ENCODE data around the gene KLHL13.

The KLHL13 gene

GRCh38 chrX:118000518-118000917, 116.1 kb downstream of the KLHL13 start:
- Histone ChIP-seq H3K36me3 (ENCODE audit: insufficient read depth, low read length) (no peaks in the 10 kb centered on the region), H4K20me1 (ENCODE audit: insufficient read depth, low read length) (no peaks in the 10 kb centered on the region), H3K4me3 (ENCODE audit: low read depth in 1 of 2, low read length in 2 of 2) (no peak overlapping the region), H2AFZ (ENCODE audit: low read depth, low read length) (no peak overlapping the region), H3K9me3 (ENCODE audit: insufficient read depth, low read length, severe bottlenecking) (no peaks in the 10 kb centered on the region), H3K9ac (ENCODE audit: low read depth, low read length) (no peak overlapping the region), H3K4me1 (ENCODE audit: insufficient read depth, low read length) (no peaks in the 10 kb centered on the region), H3K27ac (ENCODE audit: low read length) (no peak overlapping the region), H3K4me2 (ENCODE audit: insufficient read depth, low read length) (no peak overlapping the region), H3K79me2 (ENCODE audit: insufficient read depth, low read length) (no peaks in the 10 kb centered on the region), H3K27me3 (ENCODE audit: insufficient read depth, low read length, poor library complexity) (no peaks in the 10 kb centered on the region)
- ATAC-seq (ENCODE audit: insufficient read depth, low read depth) (no peak), DNase-seq (no peak)
- TF ChIP-seq EZH2 (IDR thresholded peaks at IDR 0.05; ENCODE audit: borderline replicate concordance, low read depth, low read length, severe bottlenecking): no peak
- no peak for TF ChIP-seq CTCF (IDR thresholded peaks at IDR 0.05; ENCODE audit: borderline replicate concordance, extremely low read depth, low read length, poor library complexity, severe bottlenecking)

GRCh38 chrX:117998171-117998570, 118.4 kb downstream of the KLHL13 start:
- no peak overlapping the region for H3K4me2 ChIP-seq (ENCODE audit: insufficient read depth, low read length)
- TF ChIP-seq EZH2 (IDR thresholded peaks at IDR 0.05; ENCODE audit: borderline replicate concordance, low read depth, low read length, severe bottlenecking) (no peak), CTCF (IDR thresholded peaks at IDR 0.05; ENCODE audit: borderline replicate concordance, extremely low read depth, low read length, poor library complexity, severe bottlenecking) (no peak)
- H3K4me1 ChIP-seq (ENCODE audit: insufficient read depth, low read length): no peaks in the 10 kb centered on the region
- H3K79me2 ChIP-seq (ENCODE audit: insufficient read depth, low read length): no peaks in the 10 kb centered on the region
- H3K27ac ChIP-seq (ENCODE audit: low read length): no peak overlapping the region
- no peak overlapping the region for H3K9ac ChIP-seq (ENCODE audit: low read depth, low read length)
- no peaks in the 10 kb centered on the region for H3K9me3 ChIP-seq (ENCODE audit: insufficient read depth, low read length, severe bottlenecking)
- H4K20me1 ChIP-seq (ENCODE audit: insufficient read depth, low read length): no peaks in the 10 kb centered on the region
- ATAC-seq (ENCODE audit: insufficient read depth, low read depth): no peak
- DNase-seq: no peak
- H3K4me3 ChIP-seq (ENCODE audit: low read depth in 1 of 2, low read length in 2 of 2): no peak overlapping the region
- H3K36me3 ChIP-seq (ENCODE audit: insufficient read depth, low read length): no peaks in the 10 kb centered on the region
- H2AFZ ChIP-seq (ENCODE audit: low read depth, low read length): no peak overlapping the region
- H3K27me3 ChIP-seq (ENCODE audit: insufficient read depth, low read length, poor library complexity): no peaks in the 10 kb centered on the region

- H3K4me3 ChIP-seq (ENCODE audit: low read depth in 1 of 2, low read length in 2 of 2): no peak overlapping the region
- no peak overlapping the region for H3K4me2 ChIP-seq (ENCODE audit: insufficient read depth, low read length)
- no peaks in the 10 kb centered on the region for H3K79me2 ChIP-seq (ENCODE audit: insufficient read depth, low read length)
- no peaks in the 10 kb centered on the region for H3K27me3 ChIP-seq (ENCODE audit: insufficient read depth, low read length, poor library complexity)
- H3K36me3 ChIP-seq (ENCODE audit: insufficient read depth, low read length): no peaks in the 10 kb centered on the region
- H3K27ac ChIP-seq (ENCODE audit: low read length): no peak overlapping the region
- ATAC-seq (ENCODE audit: insufficient read depth, low read depth) (no peak), DNase-seq (no peak)
- no peaks in the 10 kb centered on the region for H4K20me1 ChIP-seq (ENCODE audit: insufficient read depth, low read length)
- TF ChIP-seq EZH2 (IDR thresholded peaks at IDR 0.05; ENCODE audit: borderline replicate concordance, low read depth, low read length, severe bottlenecking): no peak
- TF ChIP-seq CTCF (IDR thresholded peaks at IDR 0.05; ENCODE audit: borderline replicate concordance, extremely low read depth, low read length, poor library complexity, severe bottlenecking): no peak
- H3K9me3 ChIP-seq (ENCODE audit: insufficient read depth, low read length, severe bottlenecking): no peaks in the 10 kb centered on the region
- H2AFZ ChIP-seq (ENCODE audit: low read depth, low read length): no peak overlapping the region
- no peaks in the 10 kb centered on the region for H3K4me1 ChIP-seq (ENCODE audit: insufficient read depth, low read length)
- H3K9ac ChIP-seq (ENCODE audit: low read depth, low read length): no peak overlapping the region
Observed at GRCh38 chrX:117996918-117997480, 119.6 kb downstream of the KLHL13 start.

- Histone ChIP-seq H3K4me3 (ENCODE audit: low read depth in 1 of 2, low read length in 2 of 2) (no peak overlapping the region), H3K4me2 (ENCODE audit: insufficient read depth, low read length) (no peak overlapping the region), H4K20me1 (ENCODE audit: insufficient read depth, low read length) (no peaks in the 10 kb centered on the region), H3K4me1 (ENCODE audit: insufficient read depth, low read length) (no peaks in the 10 kb centered on the region), H3K27ac (ENCODE audit: low read length) (no peak overlapping the region), H3K9me3 (ENCODE audit: insufficient read depth, low read length, severe bottlenecking) (no peaks in the 10 kb centered on the region), H2AFZ (ENCODE audit: low read depth, low read length) (no peak overlapping the region), H3K36me3 (ENCODE audit: insufficient read depth, low read length) (no peaks in the 10 kb centered on the region), H3K79me2 (ENCODE audit: insufficient read depth, low read length) (no peaks in the 10 kb centered on the region), H3K27me3 (ENCODE audit: insufficient read depth, low read length, poor library complexity) (no peaks in the 10 kb centered on the region), H3K9ac (ENCODE audit: low read depth, low read length) (no peak overlapping the region)
- TF ChIP-seq CTCF (IDR thresholded peaks at IDR 0.05; ENCODE audit: borderline replicate concordance, extremely low read depth, low read length, poor library complexity, severe bottlenecking): no peak
- TF ChIP-seq EZH2 (IDR thresholded peaks at IDR 0.05; ENCODE audit: borderline replicate concordance, low read depth, low read length, severe bottlenecking): no peak
- ATAC-seq (ENCODE audit: insufficient read depth, low read depth) (no peak), DNase-seq (no peak)
Observed at GRCh38 chrX:117996408-117996807, 120.2 kb downstream of the KLHL13 start.

Data from DND-41 (cell line).